Mesenchymal stem cell (in vitro differentiated cells and primary cell): Measurements from ENCODE around the gene IGF2BP1.

ENCODE experiments used
- DNase-seq: peaks from one replicate; pipeline ENCODE4 v3.0.0-alpha.2; 2013
- H2AFZ ChIP-seq: one replicate; pipeline ENCODE4 v1.6.1; 2013; ENCODE audit warnings: low read depth, mild to moderate bottlenecking, control low read depth, inconsistent platforms, low read length, moderate library complexity
- H2AK5ac ChIP-seq: 2 replicates; pipeline ENCODE4 v1.6.1; 2013; ENCODE audit warnings: low read length, moderate library complexity, mild to moderate bottlenecking, inconsistent platforms; ENCODE audit not compliant: severe bottlenecking
- H2BK120ac ChIP-seq: one replicate; pipeline ENCODE4 v1.6.1; 2013; ENCODE audit warnings: low read depth, mild to moderate bottlenecking, inconsistent platforms, low read length, moderate library complexity
- H2BK12ac ChIP-seq, 2 experiments: one replicate each; pipeline ENCODE4 v1.6.1; 2013; ENCODE audit warnings: inconsistent platforms in 2 of 2, low read length in 2 of 2, mild to moderate bottlenecking in 2 of 2, moderate library complexity in 2 of 2, control low read depth in 1 of 2
- H2BK15ac ChIP-seq: one replicate; pipeline ENCODE4 v1.6.1; 2013; ENCODE audit warnings: mild to moderate bottlenecking, low read depth, inconsistent platforms; ENCODE audit not compliant: poor library complexity, severe bottlenecking
- H2BK5ac ChIP-seq: 2 replicates; pipeline ENCODE4 v1.6.1; 2013; ENCODE audit warnings: low read depth, mild to moderate bottlenecking, low read length, control low read depth, inconsistent platforms; ENCODE audit not compliant: poor library complexity, severe bottlenecking
- H3K14ac ChIP-seq, 2 experiments: one replicate each; pipeline ENCODE4 v1.6.1; 2013; ENCODE audit warnings: inconsistent platforms in 2 of 2, low read length in 2 of 2, control low read depth in 1 of 2, mild to moderate bottlenecking in 1 of 2, moderate library complexity in 1 of 2
- H3K18ac ChIP-seq, 2 experiments: one replicate each; pipeline ENCODE4 v1.6.1; 2013; ENCODE audit warnings: inconsistent platforms in 2 of 2, low read length in 2 of 2, control low read depth in 1 of 2, low read depth in 1 of 2, mild to moderate bottlenecking in 1 of 2
- H3K23ac ChIP-seq, 2 experiments: one replicate each; pipeline ENCODE4 v1.6.1; 2013; ENCODE audit warnings: inconsistent platforms in 2 of 2, low read length in 2 of 2, mild to moderate bottlenecking in 2 of 2, moderate library complexity in 2 of 2, control low read depth in 1 of 2
- H3K27ac ChIP-seq: 2 replicates; pipeline ENCODE4 v1.5.1; 2013; ENCODE audit warnings: mild to moderate bottlenecking, moderate library complexity, low read length, control low read depth, inconsistent platforms; ENCODE audit not compliant: poor library complexity, severe bottlenecking
- H3K27me3 ChIP-seq, 2 experiments: 2 replicates each; pipeline versions ENCODE4 v1.6.1 to v1.7.0; 2013; ENCODE audit warnings: low read length in 2 of 2, mild to moderate bottlenecking in 2 of 2, moderate library complexity in 2 of 2, control low read depth in 1 of 2, inconsistent platforms in 1 of 2; ENCODE audit not compliant: control insufficient read depth in 1 of 2, insufficient read depth in 1 of 2
- H3K36me3 ChIP-seq, 2 experiments: 2 replicates each; pipeline versions ENCODE4 v1.6.1 to v1.7.0; 2013; ENCODE audit warnings: low read length in 2 of 2, control low read depth in 1 of 2, inconsistent platforms in 1 of 2, low read depth in 1 of 2, mild to moderate bottlenecking in 1 of 2; ENCODE audit not compliant: insufficient read depth in 2 of 2, control insufficient read depth in 1 of 2
- H3K4ac ChIP-seq, 2 experiments: one replicate each; pipeline ENCODE4 v1.6.1; 2013; ENCODE audit warnings: inconsistent platforms in 2 of 2, low read length in 2 of 2, mild to moderate bottlenecking in 2 of 2, moderate library complexity in 2 of 2, control low read depth in 1 of 2, low read depth in 1 of 2
- H3K4me1 ChIP-seq: 2 replicates; pipeline ENCODE4 v1.6.1; 2013; ENCODE audit warnings: low read depth, low read length, control low read depth; ENCODE audit not compliant: control insufficient read depth, insufficient read depth
- H3K4me2 ChIP-seq: 2 replicates; pipeline ENCODE4 v1.6.1; 2013; ENCODE audit warnings: low read length, mild to moderate bottlenecking, inconsistent platforms; ENCODE audit not compliant: poor library complexity, severe bottlenecking
- H3K4me3 ChIP-seq, 2 experiments: 2 replicates each; pipeline versions ENCODE4 v1.5.1 to v1.7.0; 2013; ENCODE audit warnings: low read length in 2 of 2, mild to moderate bottlenecking in 2 of 2, control low read depth in 1 of 2, low read depth in 1 of 2; ENCODE audit not compliant: insufficient read depth in 1 of 2
- H3K79me1 ChIP-seq: replicated peaks from 2 replicates; pipeline ENCODE4 v1.6.1; 2013; ENCODE audit warnings: mild to moderate bottlenecking, control low read depth, low read length, inconsistent platforms; ENCODE audit not compliant: poor library complexity, severe bottlenecking
- H3K9ac ChIP-seq: 2 replicates; pipeline ENCODE4 v1.7.0; 2013; ENCODE audit warnings: mild to moderate bottlenecking, low read length, moderate library complexity
- H3K9me3 ChIP-seq: 2 replicates; pipeline ENCODE4 v1.7.0; 2013; ENCODE audit warnings: mild to moderate bottlenecking, low read length; ENCODE audit not compliant: control insufficient read depth
- H4K8ac ChIP-seq: one replicate; pipeline ENCODE4 v1.6.1; 2013; ENCODE audit warnings: inconsistent platforms, mild to moderate bottlenecking, low read length, moderate library complexity
- H4K91ac ChIP-seq: one replicate; pipeline ENCODE4 v1.6.1; 2013; ENCODE audit warnings: mild to moderate bottlenecking, low read length, inconsistent platforms
- WGBS: methylation state at CpG from one replicate; pipeline ENCODE4 v1.1.7; 2013; ENCODE audit warnings: mixed read lengths; 5-methylcytosine and 5-hydroxymethylcytosine counted together

Gene IGF2BP1

DNA sequence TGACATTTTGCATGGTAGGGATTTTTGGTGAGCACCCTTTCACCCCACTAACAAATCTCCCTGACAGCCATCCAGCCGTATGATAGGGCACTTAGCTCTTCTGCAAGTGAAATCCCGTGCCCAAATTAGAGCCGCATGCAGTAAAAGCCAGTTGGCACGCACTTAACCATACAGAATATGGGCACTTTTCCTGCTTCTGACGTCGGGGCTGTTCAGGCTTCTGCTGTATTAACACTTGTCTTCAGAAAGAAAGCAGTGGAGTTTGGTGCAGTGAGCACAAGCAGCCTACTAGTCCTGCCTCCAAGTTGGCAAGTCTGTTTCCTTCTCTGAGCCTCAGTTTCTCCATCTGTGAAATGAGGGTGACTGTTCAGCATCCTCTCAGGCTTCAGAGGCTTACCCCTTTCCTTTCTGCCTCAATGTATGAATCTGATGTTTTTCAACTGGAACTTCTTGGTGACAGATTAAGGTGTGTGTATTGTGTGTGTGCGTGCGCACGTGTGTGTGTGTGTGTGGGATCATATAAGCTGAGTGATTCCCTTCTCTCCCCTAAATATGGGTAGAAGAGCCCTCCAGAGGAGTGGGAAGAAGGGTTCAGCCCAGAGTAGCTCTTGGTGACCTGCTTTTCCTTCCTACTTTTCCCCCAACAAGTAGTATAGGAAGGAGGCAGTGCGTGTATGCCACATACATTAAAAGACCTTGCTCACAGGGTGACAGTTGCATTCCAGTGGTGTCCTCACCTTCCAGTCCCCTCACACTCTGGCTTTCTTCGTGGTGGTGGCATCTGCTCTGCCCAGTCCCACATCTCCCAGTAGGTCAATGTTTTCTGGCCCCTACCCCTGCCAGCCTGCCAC lies 19.0 kb downstream of the IGF2BP1 start:
- DNase-seq = no peak
- Histone ChIP-seq H2BK12ac (no peak overlapping the region), H3K9ac (no peak overlapping the region), H2AK5ac (no peak overlapping the region), H2BK120ac (no peak overlapping the region), H3K4ac (no peak overlapping the region), H2BK5ac (no peak overlapping the region), H2AFZ (no peak overlapping the region), H3K27ac (no peak overlapping the region), H2BK15ac (no peak overlapping the region), H3K27me3 (peaks cover 0 to 50% of the 10 kb centered on the region in 2 experiments), H4K91ac (no peak overlapping the region), H3K9me3 (no peaks in the 10 kb centered on the region), H4K8ac (no peak overlapping the region), H3K18ac (no peak overlapping the region), H3K23ac (no peak overlapping the region), H3K14ac (no peak overlapping the region), H3K79me1 (peaks cover 5% of the 10 kb centered on the region), H3K4me2 (no peak overlapping the region), H3K4me1 (peaks cover 44% of the 10 kb centered on the region), H3K4me3 (peak overlapping the region in 1 of 2 experiments; percentile 14), H3K36me3 (peaks cover 0 to 18% of the 10 kb centered on the region in 2 experiments)
- WGBS = 92% methylated on average over 11 of the region's 11 CpGs

DNA sequence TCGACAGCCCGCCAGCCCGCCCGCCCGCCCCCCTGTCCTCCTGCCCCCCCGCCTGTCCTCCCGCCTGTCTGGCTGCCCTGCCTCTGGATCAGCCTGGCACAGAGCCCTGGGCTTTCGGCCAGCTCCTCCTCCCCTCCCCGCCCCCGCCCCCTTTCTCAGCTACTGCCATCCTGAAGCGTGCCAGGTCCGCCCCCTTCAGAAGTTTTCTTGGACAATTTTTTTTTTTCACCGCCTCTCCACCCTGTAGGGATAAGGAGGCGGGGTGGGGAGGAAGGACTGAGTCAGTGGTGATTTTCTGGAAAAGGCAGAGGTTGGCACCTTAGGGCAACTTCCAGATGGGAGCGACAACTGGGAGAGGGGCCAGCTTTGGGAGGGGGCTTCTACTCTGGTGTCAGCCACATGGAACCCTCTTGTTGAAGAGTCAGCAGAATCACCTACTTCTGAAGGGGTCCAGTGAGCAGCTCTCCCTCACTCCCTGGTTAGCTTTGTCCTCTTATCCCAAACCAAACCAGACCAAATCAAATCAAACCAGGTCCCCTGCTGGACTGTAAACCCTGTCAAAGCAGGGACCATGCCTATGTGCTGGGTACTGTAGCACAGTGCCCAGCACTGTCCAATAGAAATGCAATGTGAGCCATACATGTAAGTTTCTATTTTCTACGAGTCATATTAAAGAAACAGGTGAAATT lies 19.7 kb downstream of the IGF2BP1 start:
- H3K4me3 ChIP-seq = no peak overlapping the region
- peak overlapping the region; percentile 26 for H3K27ac ChIP-seq
- no peak overlapping the region for H2BK120ac ChIP-seq
- H2BK15ac ChIP-seq = no peak overlapping the region
- no peaks in the 10 kb centered on the region for H3K9me3 ChIP-seq
- H2AFZ ChIP-seq = no peak overlapping the region
- no peak overlapping the region for H3K4ac ChIP-seq
- peaks cover 0 to 43% of the 10 kb centered on the region in 2 experiments for H3K27me3 ChIP-seq
- no peak overlapping the region for H4K91ac ChIP-seq
- no peak overlapping the region for H3K14ac ChIP-seq
- H3K9ac ChIP-seq = no peak overlapping the region
- WGBS = 79% methylated on average over 5 of the region's 16 CpGs
- H3K36me3 ChIP-seq = peaks cover 0 to 18% of the 10 kb centered on the region in 2 experiments
- peaks cover 51% of the 10 kb centered on the region for H3K4me1 ChIP-seq
- no peak overlapping the region for H3K4me2 ChIP-seq
- H3K18ac ChIP-seq = no peak overlapping the region
- H2BK5ac ChIP-seq = no peak overlapping the region
- no peak overlapping the region for H2BK12ac ChIP-seq
- H3K79me1 ChIP-seq = peaks cover 6% of the 10 kb centered on the region
- no peak for DNase-seq
- H4K8ac ChIP-seq = no peak overlapping the region
- H3K23ac ChIP-seq = no peak overlapping the region
- H2AK5ac ChIP-seq = no peak overlapping the region

DNA sequence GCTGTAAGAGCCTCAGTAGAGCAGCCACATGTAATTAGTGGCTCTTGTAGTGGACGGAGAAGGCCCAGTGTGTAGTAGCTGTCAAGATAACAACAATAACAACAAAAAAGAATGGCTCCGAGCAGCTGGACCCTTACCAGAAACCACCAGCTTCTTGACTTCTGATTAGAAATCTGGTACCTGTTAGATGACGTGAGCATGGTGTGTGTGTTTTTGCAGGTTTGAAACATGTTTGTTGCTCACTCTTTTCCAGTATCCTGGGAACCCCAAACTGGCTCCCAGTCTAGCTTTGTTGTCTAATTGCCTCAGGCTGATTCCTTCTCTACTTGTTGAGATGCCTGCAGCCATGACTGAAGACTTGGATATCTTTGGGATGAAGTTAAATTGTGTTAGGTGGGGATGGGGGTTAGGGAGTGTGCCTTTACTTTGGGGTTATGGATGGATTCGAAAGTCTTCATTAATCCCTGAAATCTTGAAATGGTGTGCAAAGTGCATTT lies 21.0 kb downstream of the IGF2BP1 start:
- no peak overlapping the region for H2BK5ac ChIP-seq
- no peak overlapping the region for H3K27ac ChIP-seq
- H3K4me3 ChIP-seq = no peak overlapping the region
- H4K91ac ChIP-seq = no peak overlapping the region
- H3K79me1 ChIP-seq = peaks cover 2% of the 10 kb centered on the region
- peaks cover 0 to 18% of the 10 kb centered on the region in 2 experiments for H3K36me3 ChIP-seq
- WGBS = 100% methylated on average over 2 of the region's 4 CpGs
- no peak overlapping the region for H2BK15ac ChIP-seq
- no peaks in the 10 kb centered on the region for H3K9me3 ChIP-seq
- H2BK120ac ChIP-seq = no peak overlapping the region
- DNase-seq = no peak
- peaks cover 0 to 30% of the 10 kb centered on the region in 2 experiments for H3K27me3 ChIP-seq
- H2AFZ ChIP-seq = no peak overlapping the region
- no peak overlapping the region for H3K23ac ChIP-seq
- no peak overlapping the region for H3K9ac ChIP-seq
- H4K8ac ChIP-seq = no peak overlapping the region
- no peak overlapping the region for H3K4ac ChIP-seq
- H2AK5ac ChIP-seq = no peak overlapping the region
- H3K18ac ChIP-seq = no peak overlapping the region
- H3K14ac ChIP-seq = no peak overlapping the region
- H3K4me1 ChIP-seq = peaks cover 50% of the 10 kb centered on the region
- no peak overlapping the region for H3K4me2 ChIP-seq
- H2BK12ac ChIP-seq = no peak overlapping the region

DNA sequence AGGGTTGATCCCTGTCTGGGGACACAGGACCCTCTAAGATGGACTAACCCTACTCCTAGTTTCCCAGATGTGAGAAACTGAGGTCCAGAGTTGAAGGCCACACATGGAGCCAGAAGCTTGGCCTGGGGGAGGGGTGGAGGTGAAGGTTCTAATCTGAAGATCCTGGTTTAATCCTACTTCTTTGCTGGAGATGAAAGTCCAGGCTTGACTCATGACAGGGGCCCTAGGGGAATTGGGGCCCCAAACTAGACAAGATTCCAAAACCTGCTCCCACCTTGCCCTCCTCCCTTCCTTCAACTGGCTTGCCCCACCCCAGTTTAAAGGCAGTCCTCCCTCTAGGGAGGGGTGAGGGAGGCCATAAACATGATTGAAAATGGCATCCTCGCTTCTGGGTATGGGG lies 21.6 kb downstream of the IGF2BP1 start:
- H2BK120ac ChIP-seq = no peak overlapping the region
- no peak overlapping the region for H4K91ac ChIP-seq
- H3K4me2 ChIP-seq = no peak overlapping the region
- no peak overlapping the region for H3K23ac ChIP-seq
- H3K79me1 ChIP-seq = peaks cover 2% of the 10 kb centered on the region
- H3K9me3 ChIP-seq = no peaks in the 10 kb centered on the region
- no peak overlapping the region for H2BK15ac ChIP-seq
- no peak overlapping the region for H2BK12ac ChIP-seq
- H2AFZ ChIP-seq = no peak overlapping the region
- no peak overlapping the region for H3K9ac ChIP-seq
- no peak overlapping the region for H2AK5ac ChIP-seq
- H3K18ac ChIP-seq = no peak overlapping the region
- H3K4me3 ChIP-seq = no peak overlapping the region
- no peak overlapping the region for H3K27ac ChIP-seq
- H3K4ac ChIP-seq = no peak overlapping the region
- H3K14ac ChIP-seq = no peak overlapping the region
- no peak overlapping the region for H2BK5ac ChIP-seq
- DNase-seq = no peak
- peaks cover 46% of the 10 kb centered on the region for H3K4me1 ChIP-seq
- no peak overlapping the region for H4K8ac ChIP-seq
- peaks cover 0 to 18% of the 10 kb centered on the region in 2 experiments for H3K36me3 ChIP-seq
- H3K27me3 ChIP-seq = peaks cover 0 to 27% of the 10 kb centered on the region in 2 experiments
- 100% methylated on average over 1 of the region's 1 CpG for WGBS
